ENCODE results near the gene IPO9.

The IPO9 gene

GRCh38 chr1:201791779-201792173, 37.2 kb upstream of the IPO9 start:
- no peak for TF ChIP-seq CTCF (IDR thresholded peaks at IDR 0.05; ENCODE audit: insufficient read depth, low read depth, low read length, missing control alignments)
- no peak for DNase-seq (ENCODE audit: low read depth)
- no peak overlapping the region for H3K4me3 ChIP-seq (ENCODE audit: low read depth, low read length)

GRCh38 chr1:201792534-201793305, 36.2 kb upstream of the IPO9 start:
- TF ChIP-seq CTCF (IDR thresholded peaks at IDR 0.05; ENCODE audit: insufficient read depth, low read depth, low read length, missing control alignments) = peak; percentile 95
- DNase-seq (ENCODE audit: low read depth) = peak; percentile 69
- H3K4me3 ChIP-seq (ENCODE audit: low read depth, low read length) = no peak overlapping the region

GRCh38 chr1:201793306-201793925, 35.5 kb upstream of the IPO9 start:
- no peak for DNase-seq (ENCODE audit: low read depth)
- TF ChIP-seq CTCF (IDR thresholded peaks at IDR 0.05; ENCODE audit: insufficient read depth, low read depth, low read length, missing control alignments) = no peak
- H3K4me3 ChIP-seq (ENCODE audit: low read depth, low read length) = no peak overlapping the region

GRCh38 chr1:201795066-201795465, 33.9 kb upstream of the IPO9 start:
- TF ChIP-seq CTCF (IDR thresholded peaks at IDR 0.05; ENCODE audit: insufficient read depth, low read depth, low read length, missing control alignments) = no peak
- no peak overlapping the region for H3K4me3 ChIP-seq (ENCODE audit: low read depth, low read length)
- DNase-seq (ENCODE audit: low read depth) = no peak

- no peak for TF ChIP-seq CTCF (IDR thresholded peaks at IDR 0.05; ENCODE audit: insufficient read depth, low read depth, low read length, missing control alignments)
- H3K4me3 ChIP-seq (ENCODE audit: low read depth, low read length) = no peak overlapping the region
- no peak for DNase-seq (ENCODE audit: low read depth)
Observed at GRCh38 chr1:201800246-201800645, 28.7 kb upstream of the IPO9 start.

- TF ChIP-seq CTCF (IDR thresholded peaks at IDR 0.05; ENCODE audit: insufficient read depth, low read depth, low read length, missing control alignments) = no peak
- no peak for DNase-seq (ENCODE audit: low read depth)
Observed at GRCh38 chr1:201806801-201807200, 22.2 kb upstream of the IPO9 start.

More at GRCh38 chr1:201806801-201807200, 22.2 kb upstream of the IPO9 start:
- no peak overlapping the region for H3K4me3 ChIP-seq (ENCODE audit: low read depth, low read length)
